Stimulated activated CD8-positive, alpha-beta memory T cell treated with anti-CD3 and anti-CD28 coated beads, Interleukin-15, amount 100 ng/mL, for 4 hours (primary cell): ENCODE measurements around the gene PMEPA1.

Experiments used
- DNase-seq, 2 donors: peaks; one replicate each; pipeline ENCODE4 v3.0.0-alpha.2; 2020; ENCODE audit warnings: low read depth in 2 of 2

Gene PMEPA1

DNA sequence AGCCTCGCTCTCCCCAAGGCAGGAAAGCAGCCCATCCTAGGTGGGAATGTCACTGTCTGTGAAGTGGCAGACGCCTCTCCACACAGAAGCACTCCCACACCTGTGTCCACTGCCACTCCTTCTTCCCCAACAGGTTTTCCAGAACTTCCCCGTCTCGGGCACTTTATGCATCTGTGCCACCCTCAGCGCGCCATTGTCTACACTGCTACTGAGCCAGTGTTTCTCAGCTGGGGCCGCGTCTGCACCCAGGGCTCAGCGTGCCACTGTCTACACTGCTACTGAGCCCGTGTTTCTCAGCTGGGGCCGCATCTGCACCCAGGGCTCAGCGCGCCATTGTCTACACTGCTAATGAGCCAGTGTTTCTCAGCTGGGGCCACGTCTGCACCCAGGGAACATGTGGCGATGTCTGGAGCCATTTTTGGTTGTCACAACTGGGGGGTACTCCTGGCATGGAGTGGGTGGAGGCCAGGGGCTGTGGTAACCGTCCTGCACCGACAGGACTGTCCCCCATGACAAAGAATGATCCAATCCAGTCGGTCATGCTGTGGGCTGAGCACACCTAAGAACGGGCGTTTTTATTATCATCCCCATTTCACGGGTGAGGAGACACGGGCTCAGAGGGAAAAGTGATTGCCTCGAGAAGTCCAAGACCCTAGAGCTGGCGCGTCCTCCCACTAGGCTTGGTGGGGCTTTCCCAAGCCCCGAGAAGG, 47.9 kb downstream of the PMEPA1 start:
- DNase-seq = no peak

DNA sequence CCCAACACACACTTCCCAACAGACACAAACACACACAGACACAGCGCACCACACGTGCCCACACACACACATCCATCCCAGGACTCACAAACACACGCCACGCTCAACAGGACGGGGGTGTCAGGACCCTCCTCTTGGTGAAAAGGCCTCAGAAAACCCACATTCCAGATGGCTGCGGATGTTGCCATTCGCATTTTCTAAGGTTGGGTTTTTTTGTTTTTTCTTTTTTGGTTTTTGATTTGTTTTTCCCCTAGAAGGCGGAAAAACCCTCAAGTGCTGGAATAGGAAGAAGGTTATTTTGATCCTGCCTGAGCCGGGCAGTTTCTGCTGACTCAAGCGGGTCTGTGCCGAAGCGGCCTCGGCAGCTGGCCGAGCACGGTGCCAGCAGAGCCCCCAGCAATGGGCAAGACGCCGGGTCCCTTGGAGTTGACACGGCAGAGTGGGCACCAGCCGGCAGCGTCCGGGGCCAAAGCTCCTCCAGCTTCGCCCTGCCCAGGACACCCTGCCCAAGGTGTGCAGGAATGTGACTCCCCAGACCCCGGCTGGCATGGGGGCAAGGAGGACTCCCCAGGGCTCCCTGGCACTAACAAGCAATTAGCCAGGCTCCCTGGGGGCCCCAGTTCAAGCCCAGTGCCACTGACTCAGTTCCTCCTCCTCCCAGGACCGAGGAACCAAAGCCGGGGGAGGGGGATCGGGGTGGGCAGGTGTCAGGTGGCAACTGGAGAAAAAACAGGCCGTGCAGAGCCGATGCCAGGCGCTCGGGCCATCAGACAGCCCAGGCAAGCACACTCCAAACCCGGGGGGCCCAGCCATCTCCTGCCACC, 48.7 kb downstream of the PMEPA1 start:
- no peak for DNase-seq

DNA sequence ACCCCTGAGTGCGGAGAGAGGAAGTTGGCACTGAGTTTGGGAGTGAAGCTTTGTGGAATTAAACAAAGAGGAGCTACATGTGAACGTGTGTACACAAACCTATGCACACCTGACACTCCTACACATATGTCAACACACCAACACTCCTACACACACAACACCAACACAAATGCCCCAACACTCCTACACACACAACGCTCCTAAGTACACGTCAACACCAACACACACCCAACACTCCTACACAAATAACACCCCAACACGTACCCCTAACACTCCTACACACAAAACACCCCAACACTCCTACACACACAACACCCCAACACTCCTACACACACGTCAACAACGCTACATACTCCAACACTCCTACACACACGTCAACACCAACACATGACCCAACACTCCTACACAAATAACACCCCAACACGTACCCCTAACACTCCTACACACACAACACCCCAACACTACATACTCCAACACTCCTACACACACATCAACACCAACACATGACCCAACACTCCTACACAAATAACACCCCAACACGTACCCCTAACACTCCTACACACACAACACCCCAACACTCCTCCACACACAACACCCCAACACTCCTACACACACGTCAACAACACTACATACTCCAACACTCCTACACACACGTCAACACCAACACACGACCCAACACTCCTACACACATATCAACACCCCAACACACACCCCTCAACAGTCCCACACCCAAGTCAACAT, 49.5 kb downstream of the PMEPA1 start:
- DNase-seq = no peak

DNA sequence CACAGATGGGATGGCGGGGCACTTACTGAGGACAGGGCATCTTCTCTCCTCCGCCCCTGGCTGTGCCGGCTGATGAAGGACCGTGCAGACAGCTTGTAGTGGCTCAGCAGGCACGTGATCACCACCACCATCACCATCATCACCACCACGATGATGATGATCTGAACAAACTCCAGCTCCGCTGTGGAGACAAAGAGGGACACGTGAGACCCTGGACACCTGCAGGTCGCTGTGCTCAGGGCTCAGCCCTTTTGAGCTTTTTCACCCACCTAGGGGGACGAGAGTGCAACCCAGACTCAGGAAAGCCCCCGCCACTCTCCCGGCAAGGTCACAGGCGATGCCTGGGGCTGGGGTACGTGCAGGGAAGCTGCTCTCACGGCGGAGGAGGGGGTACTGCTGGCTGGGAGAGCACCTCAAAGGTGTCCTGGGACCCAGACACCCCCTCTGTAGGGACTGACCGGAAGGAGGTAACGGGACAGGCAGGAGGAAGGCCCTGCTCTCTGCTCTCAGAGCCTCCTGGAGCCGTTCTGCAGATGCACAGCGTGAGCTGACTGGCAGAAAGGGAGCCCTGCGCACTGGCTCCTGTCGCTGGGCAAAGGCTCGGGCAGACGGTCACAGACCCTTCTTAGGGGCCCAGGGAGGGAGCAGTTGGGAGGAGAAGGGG, 50.2 kb downstream of the PMEPA1 start:
- no peak for DNase-seq

GRCh38 chr20:57658833-57659516, 50.8 kb downstream of the PMEPA1 start:
- no peak for DNase-seq

DNA sequence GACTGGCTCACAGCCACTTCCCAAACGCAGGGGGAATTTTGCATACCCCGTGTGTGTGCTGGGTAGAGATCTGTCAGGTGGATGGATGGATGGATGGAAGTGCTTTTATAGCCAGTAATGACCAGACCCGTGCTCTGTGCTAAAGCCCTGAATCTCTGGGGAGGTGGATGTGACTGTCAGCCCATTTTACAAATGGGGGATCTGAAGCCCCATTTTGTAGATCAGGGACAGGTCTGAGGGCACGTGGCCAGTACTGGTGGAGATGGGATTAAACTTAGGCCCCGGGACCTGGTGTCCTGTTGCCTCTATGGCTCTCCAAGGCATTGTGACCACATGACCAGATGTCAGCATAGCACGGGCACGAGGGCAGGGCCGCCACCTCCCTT, 51.4 kb downstream of the PMEPA1 start:
- no peak for DNase-seq

DNA sequence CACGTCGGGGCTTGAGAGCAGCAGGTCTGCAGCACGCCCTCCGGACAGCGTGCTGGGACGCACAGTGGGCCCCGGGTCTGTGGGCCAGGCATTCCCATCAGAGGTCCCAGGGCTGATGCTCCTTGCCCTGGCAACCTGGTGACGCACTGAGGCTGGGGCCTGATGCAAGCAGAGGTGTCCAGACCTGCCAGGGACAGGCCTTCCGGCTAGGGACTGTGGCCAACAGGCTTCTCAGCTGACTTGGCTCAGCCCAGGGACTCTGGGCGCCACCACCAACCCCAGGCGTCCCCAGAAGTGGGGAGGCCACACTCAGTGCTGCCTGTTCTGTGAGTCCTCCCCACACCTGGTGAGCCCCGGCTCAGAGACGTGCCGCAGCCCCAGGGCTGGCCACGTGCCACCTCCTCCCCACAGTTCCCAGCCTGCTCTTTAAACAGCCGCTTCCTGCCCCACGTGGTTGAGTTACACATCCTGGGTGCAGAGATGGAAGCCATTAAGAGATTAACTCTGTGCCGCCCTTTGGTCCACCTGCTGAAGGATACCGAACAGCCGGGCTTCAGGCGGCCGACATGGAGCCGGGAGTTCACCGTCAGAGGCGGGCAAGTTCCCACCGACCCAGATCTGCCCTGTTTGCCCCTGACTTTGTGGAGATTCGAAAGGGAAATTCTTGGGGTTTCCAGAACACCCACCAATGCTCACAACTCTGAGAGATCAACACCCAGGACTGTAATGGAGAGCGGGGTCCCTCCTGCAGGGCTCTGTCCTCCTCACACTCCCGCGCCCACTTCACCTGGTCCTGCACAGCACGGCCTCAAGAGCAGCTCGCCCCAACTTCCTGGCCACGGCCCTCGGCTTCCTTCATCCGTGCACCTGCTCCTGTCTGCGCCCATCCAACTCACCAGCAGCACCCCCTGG, 52.0 kb downstream of the PMEPA1 start:
- DNase-seq = peak in 1 of 2 donors; percentile 13

- DNase-seq = no peak
Measured at GRCh38 chr20:57656821-57657534, 52.8 kb downstream of the PMEPA1 start.

DNA sequence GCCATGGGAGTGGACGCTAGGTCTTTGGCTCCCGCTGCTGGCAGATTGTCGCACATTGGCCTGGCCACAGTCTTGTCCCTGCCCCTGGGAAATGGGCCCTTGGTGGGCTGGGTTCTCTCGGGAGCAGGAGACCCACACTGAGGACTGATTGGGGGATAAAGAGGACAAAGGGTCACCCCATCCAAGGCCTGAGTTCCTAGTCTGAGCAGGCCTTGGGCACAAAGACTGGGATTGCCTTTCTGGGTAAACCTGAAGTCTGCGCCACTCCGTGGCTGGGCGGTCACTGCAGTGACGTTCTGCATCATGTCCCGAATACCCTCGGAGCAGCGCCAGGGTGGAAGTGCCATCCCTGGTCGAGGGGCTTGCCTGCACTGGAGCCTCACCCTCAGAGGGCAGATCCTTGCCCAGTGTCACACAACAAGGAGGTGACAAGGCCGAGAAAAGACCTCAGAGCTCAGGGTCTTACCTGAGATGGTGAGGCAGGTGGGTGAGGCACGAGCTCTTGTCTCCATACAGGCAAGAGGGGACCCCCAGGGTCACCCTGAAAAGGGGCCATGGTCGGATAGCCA, 53.5 kb downstream of the PMEPA1 start:
- no peak for DNase-seq

GRCh38 chr20:57655809-57656155, 54.0 kb downstream of the PMEPA1 start:
- DNase-seq = no peak

DNA sequence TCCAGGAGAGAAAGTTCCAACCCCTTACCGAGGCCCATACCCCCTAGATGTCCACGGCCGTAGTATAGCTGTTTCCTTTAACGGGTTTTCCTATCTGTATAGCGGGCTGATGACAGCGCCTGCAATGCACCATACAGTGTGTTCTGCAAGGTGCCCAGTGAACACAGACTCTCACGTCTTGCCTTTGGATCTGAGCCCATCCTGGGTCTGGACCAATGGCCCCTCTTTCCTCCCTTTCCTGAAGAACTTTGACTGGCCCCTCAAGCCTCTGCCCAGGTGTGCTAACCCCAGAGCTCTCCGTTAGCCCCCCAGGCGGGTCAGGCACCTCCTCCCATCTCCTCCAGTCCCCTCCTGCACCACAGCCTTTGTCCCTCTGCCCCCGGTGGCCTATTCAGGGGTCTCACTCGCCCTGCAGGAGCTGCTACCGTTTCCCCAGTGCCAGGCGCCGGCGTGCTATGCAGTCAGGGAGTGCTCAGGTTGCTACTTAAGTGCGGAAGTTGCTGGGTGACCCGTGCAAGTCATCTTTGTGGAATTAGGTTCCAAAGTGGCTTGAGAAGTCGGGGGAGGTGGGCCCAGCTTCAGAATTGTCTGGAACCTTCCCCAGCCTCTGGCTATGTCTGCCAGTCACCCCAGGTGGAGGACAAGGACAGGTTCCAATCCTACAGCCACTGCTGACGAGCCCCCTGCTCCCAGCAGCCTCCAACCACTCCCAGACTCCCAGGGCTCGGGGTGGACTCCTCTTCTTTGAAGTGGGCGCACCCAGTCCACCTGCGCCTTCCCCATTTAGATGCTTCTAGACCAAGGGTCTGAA, 54.6 kb downstream of the PMEPA1 start:
- DNase-seq = no peak

DNA sequence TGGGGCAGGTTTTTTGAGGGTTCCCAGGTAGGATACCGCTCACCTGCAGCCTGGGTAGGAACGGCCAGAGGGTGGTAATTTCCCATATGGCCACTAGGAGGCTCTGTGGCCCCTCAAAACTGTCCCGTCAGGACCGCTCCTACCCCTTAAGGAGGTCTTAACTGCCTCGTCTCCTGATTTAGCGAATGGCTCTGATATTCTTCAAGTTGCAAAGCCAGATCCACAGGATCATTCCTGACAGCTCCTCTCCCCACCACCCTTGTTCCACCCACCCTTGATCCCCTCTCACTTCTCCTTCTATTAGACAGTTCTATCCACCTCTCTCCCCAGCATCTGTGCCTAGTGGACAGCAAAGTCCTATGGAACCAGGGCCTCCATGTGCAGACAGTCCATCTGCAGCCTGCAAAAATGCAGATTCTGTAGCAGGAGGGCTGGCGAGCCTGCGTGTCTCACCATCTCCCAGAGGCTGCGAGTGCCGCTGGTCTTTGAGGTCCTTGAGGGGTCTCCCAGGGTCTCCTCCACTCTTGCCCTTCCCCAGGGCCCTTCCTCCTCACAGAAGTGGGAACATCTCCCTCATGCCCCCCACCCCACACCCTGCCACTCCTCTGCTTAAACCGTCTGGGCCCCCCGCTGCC, 55.3 kb downstream of the PMEPA1 start:
- peak in 1 of 2 donors; percentile 27 for DNase-seq

GRCh38 chr20:57653910-57654309, 55.9 kb downstream of the PMEPA1 start:
- no peak for DNase-seq

- DNase-seq = no peak
Measured at GRCh38 chr20:57653546-57653900, 56.3 kb downstream of the PMEPA1 start.

DNA sequence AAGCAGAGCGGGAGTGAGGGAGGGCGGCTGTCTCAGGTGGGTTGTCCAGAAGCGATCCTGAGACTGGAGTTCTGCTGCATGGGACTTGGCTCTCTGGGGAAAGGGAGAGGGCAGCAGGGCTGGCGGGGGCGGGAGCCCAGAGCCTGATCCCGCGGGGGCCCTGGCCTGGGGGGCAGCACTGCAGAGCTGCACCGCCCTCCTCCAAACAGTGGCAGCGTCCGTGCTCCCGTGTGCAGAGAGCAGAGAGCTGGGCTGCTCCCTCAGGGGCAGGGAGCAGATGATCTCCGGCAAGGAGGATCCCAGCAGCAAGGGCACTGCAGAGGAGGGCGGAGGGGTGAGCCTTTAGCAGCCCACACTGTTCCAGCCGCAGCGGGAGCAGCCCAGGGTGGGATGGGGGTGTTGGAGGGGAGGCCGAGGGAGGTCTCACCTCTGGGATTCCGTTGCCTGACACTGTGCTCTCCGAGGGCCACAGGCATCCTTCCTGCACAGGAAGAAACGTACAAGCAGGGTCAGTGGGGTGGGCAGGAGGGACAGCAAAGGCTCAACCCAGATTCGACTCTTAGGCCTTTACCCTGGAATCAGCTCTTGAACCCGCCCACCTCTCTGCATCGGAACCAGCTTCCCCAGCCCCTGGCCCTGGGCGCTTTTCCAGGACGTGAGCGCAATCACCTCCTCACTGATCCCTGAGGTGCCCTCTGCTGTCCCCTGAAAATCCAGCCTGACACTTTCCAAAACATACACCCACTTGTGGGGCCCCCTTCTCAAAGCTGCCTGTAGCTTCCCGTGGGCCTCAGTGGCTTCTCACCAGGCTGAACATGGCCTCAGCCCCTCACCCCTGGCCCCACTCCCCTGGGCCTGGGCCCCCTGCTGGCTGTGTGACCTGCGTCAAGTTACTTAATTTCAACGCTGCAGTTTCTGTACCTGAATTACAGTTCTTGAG, 56.9 kb downstream of the PMEPA1 start:
- DNase-seq = no peak

GRCh38 chr20:57651881-57652605, 57.8 kb downstream of the PMEPA1 start:
- no peak for DNase-seq
